COLO668 (cell line): ENCODE results near the gene CNOT1.

Experiments used
- DNase-seq: peaks from one replicate; lab custom pipeline; 2025; ENCODE audit not compliant: unreplicated experiment; lab: John Stamatoyannopoulos, UW

Gene CNOT1

DNA sequence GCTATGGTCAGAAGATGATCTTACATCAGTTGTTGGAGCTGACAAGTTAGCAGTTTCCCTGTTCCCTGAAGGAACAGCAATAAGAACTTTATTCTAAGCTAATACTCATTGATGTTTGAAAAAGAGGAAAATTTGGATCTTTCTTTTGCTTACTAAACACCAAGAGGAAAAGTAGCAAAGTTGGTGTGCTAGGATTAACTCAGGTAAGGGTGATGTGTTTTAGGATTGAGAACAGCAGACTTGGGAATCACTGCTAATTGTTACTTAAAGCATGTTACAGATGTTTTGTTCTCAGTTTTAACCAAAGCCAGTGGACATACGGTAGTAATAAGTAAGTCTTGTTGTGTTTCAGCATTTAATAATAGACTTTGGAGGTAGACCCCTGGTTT is 110.7 kb downstream of the CNOT1 start:
- DNase-seq = no peak

DNA sequence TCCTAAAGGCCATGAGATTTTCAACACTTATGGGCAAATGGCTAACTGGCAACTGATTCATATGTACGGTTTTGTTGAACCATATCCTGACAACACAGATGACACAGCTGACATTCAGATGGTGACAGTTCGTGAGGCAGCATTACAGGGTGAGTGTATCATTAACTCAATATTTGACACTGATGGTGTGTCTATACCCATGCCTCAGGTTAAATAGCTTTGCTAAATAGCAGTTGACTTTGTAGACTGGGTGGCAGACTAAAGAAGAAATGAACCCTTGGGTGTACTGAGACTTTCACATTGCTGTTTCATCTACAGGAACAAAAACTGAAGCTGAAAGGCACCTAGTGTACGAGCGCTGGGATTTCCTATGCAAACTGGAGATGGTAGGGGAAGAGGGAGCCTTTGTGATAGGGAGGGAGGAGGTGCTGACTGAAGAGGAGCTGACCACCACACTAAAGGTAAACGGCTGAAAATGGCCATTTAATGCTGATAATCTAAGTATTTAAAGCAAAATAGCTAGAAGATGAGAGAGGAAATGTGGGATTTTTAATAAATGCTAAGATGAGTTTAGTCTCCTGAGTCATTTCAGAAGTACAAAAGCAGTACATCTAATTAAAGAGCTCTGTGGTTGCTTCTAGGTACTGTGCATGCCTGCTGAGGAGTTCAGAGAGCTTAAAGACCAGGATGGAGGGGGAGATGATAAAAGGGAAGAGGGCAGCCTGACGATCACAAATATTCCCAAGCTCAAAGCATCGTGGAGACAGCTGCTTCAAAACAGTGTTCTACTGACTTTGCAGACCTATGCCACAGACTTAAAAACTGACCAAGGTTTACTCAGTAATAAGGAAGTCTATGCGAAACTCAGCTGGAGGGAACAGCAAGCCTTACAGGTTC is 111.3 kb downstream of the CNOT1 start:
- no peak for DNase-seq

DNA sequence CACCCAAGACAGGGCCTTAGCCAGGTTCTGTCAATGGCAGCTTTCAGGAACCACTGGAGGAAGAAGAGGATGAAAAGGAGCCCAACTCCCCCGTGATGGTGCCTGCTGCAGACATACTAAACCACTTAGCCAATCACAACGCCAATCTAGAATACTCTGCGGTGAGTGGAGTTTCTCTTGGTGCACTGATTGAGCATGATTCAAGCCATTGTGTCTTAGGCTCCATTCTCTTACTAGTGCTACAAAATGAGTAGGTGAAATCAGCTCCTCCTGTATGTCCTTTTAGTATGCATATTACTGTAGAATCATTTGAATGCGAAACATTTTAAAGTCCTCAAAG is 112.9 kb downstream of the CNOT1 start:
- no peak for DNase-seq

DNA sequence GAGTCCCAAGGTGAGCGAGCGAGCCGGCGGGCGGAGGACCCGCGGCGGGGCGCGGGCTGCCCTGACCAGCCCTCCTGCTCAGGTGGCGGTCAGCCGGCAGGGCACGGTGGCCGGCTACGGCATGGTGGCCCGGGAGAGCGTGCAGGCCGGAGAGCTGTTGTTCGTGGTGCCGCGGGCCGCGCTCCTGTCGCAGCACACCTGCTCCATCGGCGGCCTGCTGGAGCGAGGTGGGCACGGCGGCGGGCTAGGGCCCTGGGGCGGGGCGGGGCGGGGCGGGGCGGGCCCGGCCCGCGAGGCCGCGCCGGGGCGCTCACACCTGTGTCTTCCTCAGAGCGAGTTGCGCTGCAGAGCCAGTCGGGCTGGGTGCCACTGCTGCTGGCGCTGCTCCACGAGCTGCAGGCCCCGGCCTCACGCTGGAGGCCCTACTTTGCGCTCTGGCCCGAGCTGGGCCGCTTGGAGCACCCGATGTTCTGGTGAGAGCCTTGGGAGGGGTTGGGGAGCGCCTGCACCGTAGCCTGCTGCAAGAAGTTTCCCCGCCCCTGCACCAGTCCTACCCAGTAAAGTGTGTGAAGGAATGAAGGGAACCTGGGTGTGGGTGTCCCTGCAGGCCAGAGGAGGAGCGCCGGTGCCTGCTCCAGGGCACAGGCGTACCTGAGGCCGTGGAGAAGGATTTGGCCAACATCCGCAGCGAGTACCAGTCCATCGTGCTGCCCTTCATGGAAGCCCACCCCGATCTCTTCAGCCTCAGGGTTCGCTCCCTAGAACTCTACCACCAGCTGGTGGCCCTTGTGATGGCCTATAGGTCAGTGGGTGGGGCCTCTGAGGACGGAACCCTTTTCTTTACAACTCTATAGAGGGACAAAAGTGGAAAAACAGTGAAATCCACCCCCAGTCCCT is 113.5 kb downstream of the CNOT1 start:
- peak; percentile 79 for DNase-seq

DNA sequence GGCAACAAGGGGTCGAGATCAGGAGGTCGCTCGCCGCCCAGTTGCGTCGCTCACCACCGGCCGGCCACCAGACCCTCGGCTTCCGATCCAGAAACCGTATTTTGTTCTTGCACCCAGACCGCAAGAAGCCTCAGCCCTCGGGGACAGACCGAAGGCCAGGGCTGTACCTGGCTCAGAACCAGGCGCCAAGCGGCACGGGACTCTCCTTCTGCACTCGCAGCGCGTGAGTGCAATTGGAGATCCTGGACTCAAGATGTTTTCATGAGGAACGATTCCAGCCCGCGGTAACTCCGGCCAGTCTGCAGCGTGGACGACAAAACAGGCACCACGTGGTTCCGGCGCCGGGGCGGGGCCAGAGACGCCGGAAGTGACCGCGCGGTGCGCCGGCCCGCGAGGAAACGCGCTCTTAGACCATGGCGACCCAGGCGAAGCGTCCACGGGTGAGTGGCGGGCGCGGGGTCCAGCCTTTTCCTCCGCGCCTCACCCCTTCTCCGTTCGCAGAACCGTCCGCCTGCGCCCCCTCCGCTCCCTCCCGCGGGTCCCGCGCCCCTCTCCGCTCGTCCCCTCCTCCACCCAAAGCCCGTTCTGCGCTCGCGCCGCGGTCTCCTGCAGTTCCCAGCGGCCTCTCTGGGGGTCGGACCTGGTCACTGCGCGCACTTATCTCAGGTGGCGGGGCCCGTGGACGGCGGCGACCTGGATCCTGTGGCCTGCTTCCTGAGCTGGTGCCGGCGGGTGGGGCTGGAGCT is 114.3 kb downstream of the CNOT1 start, which contains the start of gene SETD6:
Gene SETD6, plus strand, starts transcription at position 393 of the 746 bp plus-strand sequence. Its CDS starts 21 bp downstream, at position 414.
- peak; percentile 90 for DNase-seq

DNA sequence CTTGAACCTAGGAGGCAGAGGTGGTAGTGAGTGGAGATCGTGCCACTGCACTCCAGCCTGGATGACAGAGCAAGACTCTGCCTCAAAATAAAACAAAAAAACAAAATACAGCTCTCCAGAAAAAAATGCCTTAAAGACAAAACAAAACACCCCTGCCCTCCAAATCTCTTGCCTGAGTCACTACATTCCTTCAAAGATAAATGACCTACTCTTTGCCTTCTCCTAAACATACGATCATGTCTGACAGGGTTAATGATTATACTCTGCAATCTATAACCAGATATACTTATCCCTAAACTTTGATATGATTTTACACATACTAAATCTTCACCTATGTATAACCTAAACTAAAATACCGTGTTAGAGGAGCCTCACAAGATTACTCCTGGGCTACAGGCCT is 115.8 kb downstream of the CNOT1 start:
- no peak for DNase-seq

DNA sequence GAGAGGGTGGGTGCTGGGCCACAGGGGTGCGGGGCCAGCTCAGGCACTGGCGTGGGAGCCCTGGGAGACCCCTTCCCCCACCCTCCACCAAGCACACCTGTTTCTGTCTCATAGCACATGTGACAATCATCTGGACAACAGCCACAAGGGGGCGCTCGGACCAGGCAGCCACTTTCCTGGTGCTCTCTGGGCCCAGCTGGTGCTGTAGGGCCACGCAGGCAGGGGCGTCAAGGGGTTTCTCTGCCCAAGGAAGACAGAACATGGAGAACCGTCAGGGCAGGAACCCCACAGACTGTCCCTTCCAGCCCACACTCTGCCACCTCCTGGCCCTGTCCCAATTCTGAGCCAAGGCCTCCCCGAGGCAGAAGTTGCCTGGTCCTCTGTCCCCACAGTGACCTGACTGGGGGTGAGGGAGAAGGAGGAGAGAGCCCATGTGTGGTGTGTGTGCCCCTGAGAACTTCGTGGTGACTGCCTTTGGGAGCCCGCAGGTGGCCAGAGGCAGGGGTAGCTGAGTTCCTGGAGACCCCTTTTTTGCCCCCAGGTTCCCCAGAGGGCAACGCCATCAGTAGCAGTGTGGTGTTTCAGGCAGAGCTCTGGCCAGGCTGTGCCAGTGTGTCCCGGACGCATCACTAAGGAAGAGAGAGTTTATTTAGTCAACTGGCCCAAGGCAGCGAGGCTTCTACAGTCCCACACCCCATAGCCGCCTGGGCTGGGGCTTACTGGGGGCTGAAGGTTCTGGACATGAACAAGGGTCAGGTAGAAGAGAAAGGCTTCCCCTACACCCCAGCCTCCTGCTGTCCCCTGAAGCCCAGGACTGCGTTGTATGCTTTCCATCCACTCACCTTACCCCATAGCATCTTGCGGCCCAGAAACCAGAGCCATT is 117.5 kb downstream of the CNOT1 start:
- DNase-seq = peak; percentile 77

DNA sequence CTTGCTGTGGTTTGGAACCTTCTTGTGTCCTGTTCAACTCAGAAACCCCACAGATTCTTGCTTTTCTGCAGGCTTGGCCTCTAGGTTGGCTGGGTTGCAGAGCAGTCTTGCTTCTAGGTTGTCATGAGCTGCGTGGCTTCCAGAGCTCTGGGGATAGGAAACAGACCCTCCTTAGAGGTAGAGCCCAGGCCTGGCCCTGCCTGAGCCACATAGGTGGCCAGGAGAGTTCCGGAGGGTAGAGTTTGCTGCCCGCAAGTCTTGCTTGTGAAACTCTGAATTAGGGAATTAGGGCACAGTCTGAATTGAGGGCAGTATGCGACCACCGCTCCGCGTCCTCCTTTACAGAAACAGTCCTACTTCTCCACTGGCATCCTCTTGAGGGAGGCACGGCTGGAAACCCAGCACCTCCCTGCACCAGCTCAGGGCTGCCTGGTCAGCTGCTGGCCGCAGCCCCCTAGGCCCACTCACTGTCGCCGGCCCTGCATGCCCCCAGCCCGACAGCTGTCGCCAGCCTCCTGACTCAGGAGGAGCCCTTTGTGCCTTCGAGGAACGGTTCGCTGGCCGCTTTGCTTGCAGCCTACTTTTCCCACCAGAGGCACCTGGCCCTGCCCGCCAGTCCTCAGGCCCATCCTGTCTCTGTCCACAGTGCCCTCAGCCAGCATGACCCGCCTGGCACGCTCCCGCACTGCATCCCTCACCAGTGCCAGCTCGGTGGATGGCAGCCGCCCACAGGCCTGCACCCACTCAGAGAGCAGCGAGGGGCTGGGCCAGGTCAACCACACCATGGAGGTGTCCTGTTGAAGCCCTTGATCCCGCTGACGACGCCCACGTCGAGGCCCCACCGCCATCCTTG is 118.6 kb downstream of the CNOT1 start:
- no peak for DNase-seq

DNA sequence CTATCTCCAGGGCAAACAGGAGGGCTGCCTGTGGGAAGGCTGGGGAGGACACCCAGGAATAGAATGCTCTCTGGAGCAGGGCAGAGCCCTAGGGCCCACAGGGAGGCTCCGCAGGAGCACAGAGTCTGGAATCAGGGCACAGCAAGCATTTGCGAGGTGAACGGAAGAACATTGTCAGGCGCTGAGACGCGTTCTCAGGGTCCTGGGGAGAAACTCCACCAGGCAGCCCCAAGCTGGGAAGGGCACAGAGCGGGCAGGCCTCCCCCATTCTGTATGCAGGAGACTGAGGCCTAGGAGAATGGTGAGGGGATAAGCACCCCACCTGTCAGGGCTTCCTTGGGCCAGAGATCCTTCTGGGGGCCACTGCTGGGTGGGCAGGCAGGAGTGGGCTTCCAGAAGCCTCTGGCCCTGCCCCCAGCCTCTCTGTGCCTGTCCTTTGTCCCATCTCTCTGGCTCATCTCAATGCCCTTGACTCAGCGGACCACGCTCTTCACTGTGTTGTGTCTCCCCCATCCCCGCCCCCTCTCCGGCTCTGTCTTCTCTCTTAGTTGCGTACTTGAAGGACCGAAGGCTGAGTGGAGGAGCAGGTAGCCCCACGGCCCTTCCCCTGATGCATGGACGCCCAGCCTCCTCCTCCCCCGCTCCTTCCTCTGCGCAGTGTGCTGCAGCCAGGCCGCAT is 119.4 kb downstream of the CNOT1 start:
- no peak for DNase-seq

DNA sequence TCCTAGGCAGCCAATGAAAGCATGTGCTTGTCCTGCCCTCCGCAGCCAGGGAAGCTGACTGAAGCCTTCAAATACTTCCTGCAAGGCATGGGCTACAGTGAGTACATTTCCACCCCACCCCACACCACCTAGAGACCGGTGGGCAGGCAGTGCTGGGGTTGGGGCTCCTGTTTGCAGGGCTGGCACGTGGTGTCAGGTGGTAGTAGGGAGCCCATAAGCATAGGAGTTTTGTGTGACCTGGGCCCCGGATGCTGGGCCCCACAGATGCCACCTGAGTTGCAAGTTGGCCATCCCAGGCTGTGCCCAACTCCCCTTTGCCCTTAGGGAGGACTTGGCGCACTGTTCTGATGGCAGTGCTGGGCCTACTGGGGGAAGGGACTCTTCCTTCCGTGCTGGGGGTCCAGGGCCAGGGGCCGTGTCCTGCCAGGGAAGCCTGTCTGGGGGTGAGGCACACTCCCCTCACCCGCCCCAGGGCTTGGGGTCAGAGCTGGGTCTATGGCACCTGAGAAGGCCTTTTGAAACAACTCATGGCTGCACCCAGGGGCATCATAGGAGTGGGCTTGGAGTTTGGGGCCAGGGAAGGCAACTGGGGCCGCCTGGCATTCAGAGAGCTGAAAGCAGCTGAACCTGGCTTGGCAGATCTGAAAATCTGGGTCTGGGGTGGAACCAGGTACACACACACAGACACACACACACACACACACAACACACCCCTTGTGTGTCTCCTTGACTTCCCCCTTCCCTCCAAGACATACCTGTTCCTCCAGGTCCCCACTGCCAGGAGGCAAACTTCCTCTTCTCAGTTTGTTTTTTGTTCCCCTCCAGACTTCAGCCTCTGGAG is 120.2 kb downstream of the CNOT1 start:
- no peak for DNase-seq

DNA sequence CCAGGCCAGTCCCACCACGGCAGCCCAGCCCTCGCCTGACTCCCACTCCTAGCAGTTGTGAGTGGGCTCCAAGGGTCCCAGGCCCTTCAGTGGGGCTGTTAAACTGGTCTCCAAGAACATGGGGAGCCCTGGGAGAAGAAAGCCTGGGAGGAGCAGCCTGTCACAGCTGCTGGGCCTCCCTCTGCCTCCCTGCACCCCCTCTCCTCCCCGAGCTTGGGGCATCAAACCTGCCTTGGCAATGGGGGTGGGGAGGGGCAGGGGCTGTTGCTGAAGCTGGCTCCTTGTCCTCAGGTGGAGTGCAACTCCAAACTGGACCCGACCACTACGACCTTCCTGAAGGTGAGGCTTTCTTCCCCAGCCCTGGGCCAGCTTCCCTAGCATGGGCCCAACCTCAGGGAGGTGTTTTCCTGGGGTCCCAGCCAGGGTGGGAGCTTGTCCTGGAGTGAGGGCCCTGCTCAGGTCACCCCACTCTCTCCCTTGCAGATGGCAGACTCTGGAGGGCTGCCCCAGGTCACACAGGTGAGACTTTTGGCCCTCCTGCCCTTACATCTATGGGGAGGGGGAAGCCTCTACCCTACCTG is 120.9 kb downstream of the CNOT1 start:
- DNase-seq = no peak

DNA sequence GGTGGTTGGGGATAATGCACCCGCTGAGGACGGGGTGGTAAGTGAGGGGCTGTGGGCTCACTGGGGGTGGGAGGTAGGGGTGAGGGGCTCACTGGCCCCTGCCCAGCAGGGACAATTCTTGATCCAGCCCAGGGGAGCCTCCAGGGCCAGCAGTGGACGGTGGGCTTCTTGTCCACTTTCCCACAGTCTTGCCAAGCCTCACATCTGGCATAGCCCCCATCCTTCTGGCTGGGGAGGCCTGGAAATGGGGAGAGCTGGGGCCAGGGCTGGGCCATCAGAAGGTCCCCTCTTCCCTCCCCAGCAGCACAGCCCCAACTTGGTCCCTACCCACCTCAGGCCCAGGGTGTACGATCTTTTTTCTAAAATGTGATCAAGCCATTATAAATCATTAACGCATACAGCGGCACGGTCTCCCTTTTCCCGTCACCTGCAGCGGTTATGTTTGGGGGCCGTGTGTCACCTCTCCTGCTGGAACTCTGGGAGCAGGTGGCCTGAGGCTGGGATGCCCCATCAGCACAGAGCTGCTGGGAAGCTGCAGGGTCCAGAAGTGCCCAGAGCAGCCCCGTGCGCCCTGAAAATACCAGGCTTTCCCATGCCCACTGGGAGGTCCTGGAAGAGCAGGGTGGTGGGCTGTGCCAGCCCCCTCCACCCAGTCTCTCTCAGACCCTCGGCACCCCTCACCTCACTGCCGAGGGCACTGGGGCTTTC is 121.5 kb downstream of the CNOT1 start:
- no peak for DNase-seq

DNA sequence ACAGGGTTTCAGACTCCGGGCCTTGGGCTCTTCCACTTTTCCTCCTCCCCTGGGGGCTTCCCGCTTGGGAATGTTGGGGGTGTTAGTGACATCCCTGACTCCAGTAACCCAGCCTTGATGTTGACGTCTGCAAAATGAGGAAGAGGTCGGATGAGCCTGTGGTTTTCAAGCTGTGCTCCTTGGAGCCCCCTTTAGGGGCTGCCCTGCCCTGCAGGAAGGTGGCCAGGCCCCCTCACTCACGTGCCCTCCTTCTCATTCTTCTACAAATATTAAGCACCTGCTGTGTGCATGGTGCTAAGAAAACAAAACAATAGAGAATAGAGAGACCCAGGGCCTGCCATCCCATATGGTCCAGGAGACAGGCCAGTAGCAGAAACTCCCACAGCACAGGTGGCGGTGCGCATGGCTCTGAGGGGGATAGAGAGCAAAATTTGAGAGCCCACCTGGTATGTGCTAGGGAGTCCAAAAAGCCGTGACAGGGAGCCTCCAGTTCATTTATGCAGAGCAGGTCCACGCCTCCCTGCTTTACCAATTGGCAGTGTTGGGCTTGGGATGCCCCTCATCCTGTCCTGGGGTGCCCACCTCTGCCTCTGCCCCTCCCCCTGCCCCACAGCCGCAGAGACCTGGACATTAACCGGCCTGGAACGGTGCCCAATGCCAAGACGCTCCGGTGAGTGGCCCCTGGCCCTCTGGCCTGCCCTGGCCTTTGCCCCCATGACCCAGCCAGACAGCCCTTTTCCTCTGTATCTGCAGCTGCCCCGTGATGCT is 122.2 kb downstream of the CNOT1 start:
- no peak for DNase-seq

DNA sequence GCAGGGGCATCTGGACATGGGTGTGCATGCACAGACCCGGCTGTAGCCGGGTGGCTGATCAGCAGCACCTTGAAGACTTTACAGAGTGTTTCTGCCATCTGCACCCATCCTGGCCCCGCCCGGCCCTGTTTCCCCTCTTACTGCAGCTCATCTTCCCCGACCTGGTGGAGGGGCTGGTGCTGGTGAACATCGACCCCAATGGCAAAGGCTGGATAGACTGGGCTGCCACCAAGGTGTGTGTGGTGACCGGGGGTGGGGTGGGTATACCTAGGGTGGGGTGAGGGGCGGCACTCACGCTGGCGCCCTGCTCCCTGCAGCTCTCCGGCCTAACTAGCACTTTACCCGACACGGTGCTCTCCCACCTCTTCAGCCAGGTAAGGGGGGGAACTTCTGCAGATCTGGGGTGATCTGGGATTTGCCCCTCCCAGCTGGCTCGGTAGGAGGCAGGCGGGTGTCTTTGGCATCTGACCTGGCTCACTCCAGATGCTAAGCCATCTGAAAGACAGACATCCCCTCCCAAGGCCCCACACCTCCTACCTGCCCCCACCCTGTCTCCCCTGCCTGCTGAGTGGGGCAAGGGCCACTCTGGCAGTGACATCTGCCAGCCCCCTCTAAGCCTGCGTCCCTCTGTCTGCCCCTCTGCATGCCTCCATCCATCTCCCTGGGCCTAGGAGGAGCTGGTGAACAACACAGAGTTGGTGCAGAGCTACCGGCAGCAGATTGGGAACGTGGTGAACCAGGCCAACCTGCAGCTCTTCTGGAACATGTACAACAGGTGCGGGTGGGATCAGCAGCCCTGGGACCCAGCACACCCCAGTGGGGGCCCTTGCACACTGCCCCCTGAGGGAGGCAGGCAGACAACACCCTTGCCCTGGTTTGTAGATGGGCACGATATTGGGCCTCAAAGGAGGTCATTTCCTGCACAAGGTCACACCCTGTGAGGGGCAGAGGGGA is 123.1 kb downstream of the CNOT1 start:
- DNase-seq = no peak
